NCI-H524 (cell line): ENCODE data around the gene SPEN.

Source experiments
- DNase-seq, 2 experiments: peaks; one replicate each; lab custom pipeline; 2025; lab: John Stamatoyannopoulos, UW

The SPEN gene

GRCh38 chr1:15989776-15990175 lies 142.3 kb downstream of the SPEN start:
- no peak for DNase-seq
